ENCODE results near the gene PARP11.

PARP11 gene

GRCh38 chr12:3882896-3883564, 9.8 kb upstream of the PARP11 start:
- TF ChIP-seq CTCF (IDR thresholded peaks at IDR 0.05; ENCODE audit: low read length) = peak; percentile 46; the same call in 1 of the 2 replicates
- TF ChIP-seq EZH2 (IDR thresholded peaks at IDR 0.05; ENCODE audit: borderline replicate concordance, low read length) = no peak

GRCh38 chr12:3882406-3882805, 9.2 kb upstream of the PARP11 start:
- Histone ChIP-seq H3K9ac (ENCODE audit: low read length) (no peak overlapping the region), H3K4me3 (ENCODE audit: low read depth, low read length, poor library complexity, severe bottlenecking) (no peak overlapping the region), H3K27ac (ENCODE audit: low read depth, low read length, poor library complexity, severe bottlenecking) (no peak overlapping the region), H3F3A (ENCODE audit: insufficient read depth, low read length) (no peaks in the 10 kb centered on the region), H3K4me2 (ENCODE audit: low read length) (no peak overlapping the region), H3K36me3 (ENCODE audit: insufficient read depth, low read length) (no peaks in the 10 kb centered on the region), H4K20me1 (ENCODE audit: insufficient read depth, low read length) (no peaks in the 10 kb centered on the region), H3K9me2 (ENCODE audit: low read depth, low read length) (no peaks in the 10 kb centered on the region), H3K27me3 (ENCODE audit: insufficient read depth, low read length) (no peaks in the 10 kb centered on the region), H2AFZ (ENCODE audit: low read length) (no peak overlapping the region), H3K79me2 (ENCODE audit: insufficient read depth, low read length) (no peaks in the 10 kb centered on the region), H3K9me3 (ENCODE audit: low read length) (no peaks in the 10 kb centered on the region), H3K4me1 (ENCODE audit: insufficient read depth, low read length, severe bottlenecking) (no peaks in the 10 kb centered on the region)
- TF ChIP-seq EZH2 (IDR thresholded peaks at IDR 0.05; ENCODE audit: borderline replicate concordance, low read length) (no peak), CTCF (IDR thresholded peaks at IDR 0.05; ENCODE audit: low read length) (no peak)

More at GRCh38 chr12:3882896-3883564, 9.8 kb upstream of the PARP11 start:
- H3K4me3 ChIP-seq (ENCODE audit: low read depth, low read length, poor library complexity, severe bottlenecking) = no peak overlapping the region
- no peaks in the 10 kb centered on the region for H3K36me3 ChIP-seq (ENCODE audit: insufficient read depth, low read length)
- H3K4me1 ChIP-seq (ENCODE audit: insufficient read depth, low read length, severe bottlenecking) = no peaks in the 10 kb centered on the region
- H3F3A ChIP-seq (ENCODE audit: insufficient read depth, low read length) = no peaks in the 10 kb centered on the region
- no peak overlapping the region for H3K4me2 ChIP-seq (ENCODE audit: low read length)
- H3K9me3 ChIP-seq (ENCODE audit: low read length) = no peaks in the 10 kb centered on the region
- H3K27ac ChIP-seq (ENCODE audit: low read depth, low read length, poor library complexity, severe bottlenecking) = no peak overlapping the region
- no peaks in the 10 kb centered on the region for H3K9me2 ChIP-seq (ENCODE audit: low read depth, low read length)
- H3K27me3 ChIP-seq (ENCODE audit: insufficient read depth, low read length) = no peaks in the 10 kb centered on the region
- H2AFZ ChIP-seq (ENCODE audit: low read length) = no peak overlapping the region
- H4K20me1 ChIP-seq (ENCODE audit: insufficient read depth, low read length) = no peaks in the 10 kb centered on the region
- no peaks in the 10 kb centered on the region for H3K79me2 ChIP-seq (ENCODE audit: insufficient read depth, low read length)
- H3K9ac ChIP-seq (ENCODE audit: low read length) = no peak overlapping the region

- H3K4me3 ChIP-seq (ENCODE audit: low read depth, low read length, poor library complexity, severe bottlenecking) = no peak overlapping the region
- H3K4me2 ChIP-seq (ENCODE audit: low read length) = no peak overlapping the region
- no peaks in the 10 kb centered on the region for H3K4me1 ChIP-seq (ENCODE audit: insufficient read depth, low read length, severe bottlenecking)
- H3K36me3 ChIP-seq (ENCODE audit: insufficient read depth, low read length) = no peaks in the 10 kb centered on the region
- no peaks in the 10 kb centered on the region for H3K79me2 ChIP-seq (ENCODE audit: insufficient read depth, low read length)
- TF ChIP-seq CTCF (IDR thresholded peaks at IDR 0.05; ENCODE audit: low read length) = no peak
- TF ChIP-seq EZH2 (IDR thresholded peaks at IDR 0.05; ENCODE audit: borderline replicate concordance, low read length) = no peak
- H4K20me1 ChIP-seq (ENCODE audit: insufficient read depth, low read length) = no peaks in the 10 kb centered on the region
- no peaks in the 10 kb centered on the region for H3K9me3 ChIP-seq (ENCODE audit: low read length)
- H3F3A ChIP-seq (ENCODE audit: insufficient read depth, low read length) = no peaks in the 10 kb centered on the region
- no peak overlapping the region for H3K27ac ChIP-seq (ENCODE audit: low read depth, low read length, poor library complexity, severe bottlenecking)
- no peaks in the 10 kb centered on the region for H3K9me2 ChIP-seq (ENCODE audit: low read depth, low read length)
- no peak overlapping the region for H3K9ac ChIP-seq (ENCODE audit: low read length)
- no peaks in the 10 kb centered on the region for H3K27me3 ChIP-seq (ENCODE audit: insufficient read depth, low read length)
- H2AFZ ChIP-seq (ENCODE audit: low read length) = no peak overlapping the region
Measured at GRCh38 chr12:3881281-3881950, 8.2 kb upstream of the PARP11 start.
